Thyroid gland (tissue), 4 donors: Measurements from ENCODE around the gene PYROXD2. TPM values are rescaled to one million over a fixed set of nuclear protein-coding genes. Genes with fewer than 3 reads are reported as not detected.
"Not testable (repeated sequence)": the region's sequence is repeated elsewhere in the genome, so short reads cannot be mapped to it uniquely, and the experiment has no call there.

Experiments used
- DNase-seq, 2 donors: peaks; one replicate each; pipeline ENCODE4 v3.0.0-alpha.2; 2019
- H3K27ac ChIP-seq, 3 donors: fragments of 200-600 bp; sonication (generic); 1 replicate in 2 of 3; 2 replicates in 1 of 3; pipeline ENCODE4 v1.5.1; 2016 to 2019; ENCODE audit warnings: mild to moderate bottlenecking in 1 of 3, moderate library complexity in 1 of 3
- H3K27me3 ChIP-seq: fragments of 200-600 bp; sonication (generic); one replicate; pipeline ENCODE4 v1.5.1; 2019
- H3K36me3 ChIP-seq, 2 donors: fragments of 200-600 bp; sonication (generic); one replicate each; pipeline ENCODE4 v1.5.1; 2016 to 2019
- H3K4me1 ChIP-seq, 2 donors: fragments of 200-600 bp; sonication (generic); one replicate each; pipeline ENCODE4 v1.5.1; 2017 to 2019
- H3K4me3 ChIP-seq, 3 donors: fragments of 200-600 bp; sonication (generic); replicated peaks in 1 of 3; 1 replicate in 2 of 3; 2 replicates in 1 of 3; pipeline ENCODE4 v1.5.1; 2016; ENCODE audit warnings: mild to moderate bottlenecking in 1 of 3
- H3K9me3 ChIP-seq: fragments of 200-600 bp; sonication (generic); one replicate; pipeline ENCODE4 v1.5.1; 2017
- POLR2A ChIP-seq, 2 donors: fragments of 450-650 bp; IDR thresholded peaks; one replicate each; pipeline ENCODE4 v1.6.1; 2017; ENCODE audit warnings: antibody characterized with exemption in 2 of 2, mild to moderate bottlenecking in 2 of 2, moderate library complexity in 1 of 2
- WGBS, 2 donors: methylation state at CpG; one replicate each; pipeline ENCODE4 v1.1.5; 2017; 5-methylcytosine and 5-hydroxymethylcytosine counted together
- intact Hi-C: fragments of 100-400 bp; cut with DNase I; formaldehyde crosslinking; loops from one replicate; pipeline ENCODE4 v1.15.1; 2023
- total RNA-seq, 4 donors: library from RNA; depleted of rRNA; stranded (reverse); fragments of >200 nt; gene quantifications; one replicate each; pipeline ENCODE4 v1.2.3, GENCODE V29; 2016
- TF ChIP-seq, protein P1 (sequence below), 6 experiments: fragments of 200-600 bp in 3 of 6; fragments of 450-650 bp in 3 of 6; sonication (generic) in 3 of 6; IDR thresholded peaks; one replicate each; pipeline ENCODE4 v1.5.1; 2016 to 2019; ENCODE audit warnings: antibody characterized with exemption in 6 of 6, mild to moderate bottlenecking in 2 of 6, inconsistent platforms in 1 of 6, moderate library complexity in 1 of 6

The PYROXD2 gene
- total RNA-seq, 4 donors from 2014 or later = 9.9 to 20.1 (median 12.4) TPM

DNA sequence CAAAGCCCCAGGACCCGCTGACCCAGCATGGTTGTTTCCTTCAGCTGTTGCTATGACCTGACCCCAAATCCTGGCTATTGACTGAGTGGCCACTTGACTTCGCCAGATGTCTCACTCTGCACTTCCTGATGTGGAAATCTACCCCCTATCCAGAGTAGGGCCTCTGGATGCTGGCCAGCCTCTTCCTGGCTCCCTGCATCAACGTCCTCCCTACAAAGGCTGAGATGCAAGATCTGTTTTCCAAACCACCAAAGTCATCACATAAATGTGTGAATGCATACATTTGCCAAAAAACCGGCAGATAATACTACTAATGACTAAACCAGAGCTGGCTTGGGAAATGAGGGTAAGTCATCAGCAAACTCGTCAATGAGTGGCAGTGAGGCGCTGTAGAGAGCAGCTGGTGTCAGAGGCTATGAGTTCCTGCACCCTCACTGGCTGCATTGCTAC, 70.4 kb downstream of the PYROXD2 start:
- intact Hi-C loops = no loop called here
- 54 to 66% methylated on average over 5 to 6 of the region's 6 CpGs for WGBS, 2 donors
- DNase-seq = peak; percentile 39 to 40
- H3K36me3 ChIP-seq = no peaks in the 10 kb centered on the region
- no peaks in the 10 kb centered on the region for H3K4me1 ChIP-seq
- no peak for TF ChIP-seq POLR2A (IDR thresholded peaks at IDR 0.05)
- TF ChIP-seq, protein P1, sequence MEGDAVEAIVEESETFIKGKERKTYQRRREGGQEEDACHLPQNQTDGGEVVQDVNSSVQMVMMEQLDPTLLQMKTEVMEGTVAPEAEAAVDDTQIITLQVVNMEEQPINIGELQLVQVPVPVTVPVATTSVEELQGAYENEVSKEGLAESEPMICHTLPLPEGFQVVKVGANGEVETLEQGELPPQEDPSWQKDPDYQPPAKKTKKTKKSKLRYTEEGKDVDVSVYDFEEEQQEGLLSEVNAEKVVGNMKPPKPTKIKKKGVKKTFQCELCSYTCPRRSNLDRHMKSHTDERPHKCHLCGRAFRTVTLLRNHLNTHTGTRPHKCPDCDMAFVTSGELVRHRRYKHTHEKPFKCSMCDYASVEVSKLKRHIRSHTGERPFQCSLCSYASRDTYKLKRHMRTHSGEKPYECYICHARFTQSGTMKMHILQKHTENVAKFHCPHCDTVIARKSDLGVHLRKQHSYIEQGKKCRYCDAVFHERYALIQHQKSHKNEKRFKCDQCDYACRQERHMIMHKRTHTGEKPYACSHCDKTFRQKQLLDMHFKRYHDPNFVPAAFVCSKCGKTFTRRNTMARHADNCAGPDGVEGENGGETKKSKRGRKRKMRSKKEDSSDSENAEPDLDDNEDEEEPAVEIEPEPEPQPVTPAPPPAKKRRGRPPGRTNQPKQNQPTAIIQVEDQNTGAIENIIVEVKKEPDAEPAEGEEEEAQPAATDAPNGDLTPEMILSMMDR (IDR thresholded peaks at IDR 0.05) = no peak
- H3K9me3 ChIP-seq = no peaks in the 10 kb centered on the region
- no peak overlapping the region for H3K27ac ChIP-seq
- no peaks in the 10 kb centered on the region for H3K27me3 ChIP-seq
- H3K4me3 ChIP-seq = no peak overlapping the region

DNA sequence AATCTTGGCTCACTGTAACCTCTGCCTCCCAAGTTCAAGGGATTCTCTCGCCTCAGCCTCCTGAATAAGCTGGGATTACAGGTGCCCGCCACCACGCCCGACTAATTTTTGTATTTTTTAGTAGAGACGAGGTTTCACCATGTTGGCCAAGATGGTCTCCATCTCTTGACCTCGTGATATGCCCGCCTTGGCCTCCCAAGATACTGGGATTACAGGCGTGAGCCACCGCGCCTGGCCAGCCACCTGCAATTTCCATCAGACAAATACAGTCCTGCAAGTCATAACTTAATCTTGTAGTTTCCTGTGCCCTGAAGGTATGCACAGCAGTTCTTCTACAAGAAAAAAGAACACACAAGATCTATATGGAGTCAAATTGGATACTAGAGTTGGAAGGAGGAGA, 73.3 kb downstream of the PYROXD2 start:
- H3K27ac ChIP-seq, H3K4me1 ChIP-seq, H3K9me3 ChIP-seq, H3K36me3 ChIP-seq, intact Hi-C loops, H3K27me3 ChIP-seq, DNase-seq, H3K4me3 ChIP-seq: not testable (repeated sequence)
- WGBS, 2 donors = 96% methylated on average over 10 of the region's 10 CpGs

DNA sequence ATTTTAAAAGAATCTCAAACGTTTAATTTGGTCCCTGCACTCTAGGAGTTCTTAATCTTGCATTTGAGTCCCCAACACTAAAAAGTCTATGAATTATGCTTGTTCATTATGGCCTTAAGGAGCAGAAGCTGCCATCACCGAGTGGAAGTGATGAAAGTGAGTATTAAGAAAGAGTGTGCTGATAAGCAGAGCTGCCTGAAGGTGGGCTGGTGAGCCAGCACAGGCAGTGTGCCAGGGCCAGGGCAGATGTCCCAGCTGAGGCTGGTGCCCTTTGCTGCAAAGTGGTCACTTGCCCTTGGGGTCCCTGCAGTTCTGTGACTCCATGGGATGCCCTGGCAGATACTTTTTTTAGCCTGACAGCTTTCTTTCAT, 74.1 kb downstream of the PYROXD2 start:
- H3K36me3 ChIP-seq = no peaks in the 10 kb centered on the region
- WGBS, 2 donors = 36 to 42% methylated on average over 2 of the region's 2 CpGs
- no peak for DNase-seq

DNA sequence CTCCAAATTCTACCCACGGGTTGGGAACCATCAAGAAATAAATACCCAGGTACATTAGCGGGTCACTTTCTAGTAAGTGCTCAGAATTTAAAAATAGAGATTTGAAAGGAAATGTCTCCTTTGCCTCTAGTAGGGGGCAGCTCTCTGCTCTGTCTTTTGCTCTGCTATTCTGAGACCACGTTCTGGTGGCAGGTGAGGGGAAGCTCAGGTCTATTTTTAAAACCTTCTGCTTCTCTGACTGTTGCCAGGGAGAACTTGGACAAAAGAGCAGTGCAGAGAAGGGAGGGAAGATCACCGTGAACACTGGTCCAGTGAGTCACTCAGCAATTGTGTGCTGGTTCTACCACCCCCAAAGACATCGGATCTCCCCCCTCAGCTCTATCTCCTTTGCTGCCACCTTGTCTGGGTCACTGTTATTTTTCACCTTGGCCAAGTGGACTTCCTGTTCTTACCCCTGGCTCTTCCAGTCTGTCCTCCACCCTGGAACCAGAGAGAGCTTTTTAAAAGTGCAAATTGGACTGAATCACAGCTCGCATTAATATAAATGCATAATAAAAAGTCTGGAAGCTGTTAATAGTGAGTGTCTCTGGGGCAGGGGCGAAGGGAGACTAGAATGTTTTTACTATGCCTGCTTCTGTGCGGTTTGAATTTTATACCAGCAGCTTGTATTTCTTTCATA, 74.6 kb downstream of the PYROXD2 start:
- 49 to 64% methylated on average over 8 of the region's 8 CpGs for WGBS, 2 donors
- TF ChIP-seq, protein P1 (IDR thresholded peaks at IDR 0.05) = no peak
- no peak for TF ChIP-seq POLR2A (IDR thresholded peaks at IDR 0.05)
- no peak for DNase-seq
- Histone ChIP-seq H3K27ac (no peak overlapping the region), H3K4me1 (no peaks in the 10 kb centered on the region), H3K36me3 (no peaks in the 10 kb centered on the region), H3K4me3 (no peak overlapping the region), H3K9me3 (no peaks in the 10 kb centered on the region), H3K27me3 (no peaks in the 10 kb centered on the region)
- intact Hi-C loops = no loop called here

More for the DNA sequence above, 74.1 kb downstream of the PYROXD2 start:
- Histone ChIP-seq H3K4me3 (no peak overlapping the region), H3K27ac (no peak overlapping the region), H3K4me1 (no peaks in the 10 kb centered on the region), H3K9me3 (no peaks in the 10 kb centered on the region), H3K27me3 (no peaks in the 10 kb centered on the region)
- intact Hi-C loops = no loop called here
- TF ChIP-seq, protein P1 (IDR thresholded peaks at IDR 0.05) = no peak
- TF ChIP-seq POLR2A (IDR thresholded peaks at IDR 0.05) = no peak

DNA sequence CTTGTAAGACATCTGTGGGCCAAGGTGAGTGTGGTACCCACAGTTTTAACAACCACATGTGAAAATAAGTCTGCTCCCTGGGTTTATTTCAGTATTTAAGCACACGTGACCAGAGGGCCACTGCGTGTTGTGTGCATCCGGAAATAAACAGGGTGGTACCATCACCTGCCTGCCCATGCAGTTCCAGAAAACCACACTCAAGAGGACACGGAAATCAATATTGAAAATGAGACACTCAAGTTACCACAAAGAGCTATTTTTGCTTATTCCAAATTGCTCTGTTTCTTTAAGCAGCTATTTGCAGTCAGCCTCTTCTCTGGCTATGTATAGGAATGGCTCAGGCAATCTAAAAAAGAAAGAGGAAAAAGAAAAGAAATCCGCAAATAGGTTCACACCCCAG, 75.2 kb downstream of the PYROXD2 start:
- intact Hi-C loops = no loop called here
- no peaks in the 10 kb centered on the region for H3K4me1 ChIP-seq
- TF ChIP-seq, protein P1 (IDR thresholded peaks at IDR 0.05) = no peak
- TF ChIP-seq POLR2A (IDR thresholded peaks at IDR 0.05) = no peak
- no peak for DNase-seq
- WGBS, 2 donors = 82 to 89% methylated on average over 5 of the region's 5 CpGs
- H3K36me3 ChIP-seq = no peaks in the 10 kb centered on the region
- no peaks in the 10 kb centered on the region for H3K9me3 ChIP-seq
- no peaks in the 10 kb centered on the region for H3K27me3 ChIP-seq
- H3K4me3 ChIP-seq = no peak overlapping the region
- no peak overlapping the region for H3K27ac ChIP-seq
